A549 (cell line): ENCODE data around the gene GCK. TPM values are rescaled to one million over a fixed set of nuclear protein-coding genes. Genes with fewer than 3 reads are reported as not detected.

Source experiments
- ATAC-seq, 2 experiments: fragments of 200-7000 bp in 1 of 2; fragments of >200 bp in 1 of 2; cut with Nextera tagmentation in 1 of 2; cut with Tn5 transposase in 1 of 2; 3 replicates each; pipeline versions ENCODE4 v1.8.0 to v1.9.1; 2018 to 2020; ENCODE audit warnings: mild to moderate bottlenecking in 1 of 2, moderate library complexity in 1 of 2
- CTCF ChIA-PET: fragments of 300-600 bp; sonication (Branson Sonifier 250); formaldehyde crosslinking; extraction: SDS; loops from one replicate; lab custom pipeline; 2021; ENCODE audit warnings: antibody characterized with exemption, inconsistent platforms; lab: Yijun Ruan, JAX
- POLR2A ChIA-PET: fragments of 350-600 bp; formaldehyde crosslinking; extraction: SDS; loops from one replicate; lab custom pipeline; 2021; ENCODE audit warnings: antibody characterized with exemption, inconsistent platforms; lab: Yijun Ruan, JAX
- DNase-seq, 2 experiments: peaks; one replicate each; pipeline versions ENCODE4 v3.0.0 to v3.0.0-alpha.2; 2011 to 2016; ENCODE audit warnings: low read depth in 1 of 2, low spot score in 1 of 2
- FAIRE-seq: peaks from 2 replicates; lab custom pipeline; 2011; peaks lifted over from hg19 to GRCh38; lab: Jason Lieb, UNC
- H3K27ac ChIP-seq, 2 experiments: fragments of >200 bp; sonication (Bioruptor Twin); formaldehyde crosslinking; 3 replicates each; pipeline ENCODE4 v1.5.1; 2016 to 2017
- H3K4me1 ChIP-seq: fragments of >200 bp; sonication (Bioruptor Twin); formaldehyde crosslinking; 3 replicates; pipeline ENCODE4 v1.6.1; 2016
- H3K4me2 ChIP-seq: fragments of >200 bp; sonication (Bioruptor Twin); formaldehyde crosslinking; 3 replicates; pipeline ENCODE4 v1.6.1; 2016
- H3K4me3 ChIP-seq: fragments of >200 bp; sonication (Bioruptor Twin); formaldehyde crosslinking; 3 replicates; pipeline ENCODE4 v1.5.1; 2016
- H3K9me3 ChIP-seq: fragments of >200 bp; sonication (Bioruptor Twin); formaldehyde crosslinking; 3 replicates; pipeline ENCODE4 v1.6.1; 2016
- BHLHE40 ChIP-seq: IDR thresholded peaks from 2 replicates; pipeline ENCODE4 v1.6.1; 2012; ENCODE audit warnings: low read depth, low read length, inconsistent platforms
- CEBPB ChIP-seq, 2 experiments: fragments of >200 bp in 1 of 2; sonication (Bioruptor Twin) in 1 of 2; formaldehyde crosslinking in 1 of 2; IDR thresholded peaks; 2 replicates each; pipeline ENCODE4 v1.6.1; 2012 to 2016
- E2F6 ChIP-seq: IDR thresholded peaks from 2 replicates; pipeline ENCODE4 v1.6.1; 2012; ENCODE audit warnings: low read depth, borderline replicate concordance
- ELK1 ChIP-seq: fragments of 150-350 bp; IDR thresholded peaks from 2 replicates; pipeline ENCODE4 v1.6.1; 2014; ENCODE audit warnings: low read depth, mild to moderate bottlenecking, low read length
- ESRRA ChIP-seq: fragments of 150-350 bp; IDR thresholded peaks from 2 replicates; pipeline ENCODE4 v1.6.1; 2014; ENCODE audit warnings: mild to moderate bottlenecking, low read length, borderline replicate concordance
- FOXS1 ChIP-seq: fragments of 250-450 bp; sonication (Bioruptor Pico); IDR thresholded peaks from 2 replicates; pipeline ENCODE4 v1.5.0; 2020; ENCODE audit warnings: mild to moderate bottlenecking, moderate library complexity
- HDAC2 ChIP-seq: fragments of 200-600 bp; sonication (generic); IDR thresholded peaks from 2 replicates; pipeline ENCODE4 v1.6.1; 2016
- HES2 ChIP-seq: fragments of >200 bp; sonication (Bioruptor Twin); formaldehyde crosslinking; IDR thresholded peaks from 2 replicates; pipeline ENCODE4 v1.6.1; 2016
- HEYL ChIP-seq: fragments of 250-450 bp; sonication (Bioruptor Pico); IDR thresholded peaks from 2 replicates; pipeline ENCODE4 v1.8.0; 2021; ENCODE audit warnings: mild to moderate bottlenecking, moderate library complexity
- HMGXB4 ChIP-seq: fragments of 250-450 bp; sonication (Bioruptor Pico); IDR thresholded peaks from 2 replicates; pipeline ENCODE4 v1.5.0; 2021; ENCODE audit warnings: mild to moderate bottlenecking, moderate library complexity, borderline replicate concordance
- HOXA7 ChIP-seq: fragments of 250-450 bp; sonication (Bioruptor Pico); IDR thresholded peaks from 2 replicates; pipeline ENCODE4 v1.5.0; 2020; ENCODE audit warnings: mild to moderate bottlenecking, moderate library complexity
- JUN ChIP-seq, 2 experiments: fragments of >200 bp; sonication (Bioruptor Twin); formaldehyde crosslinking; IDR thresholded peaks; 2 replicates in 1 of 2; 3 replicates in 1 of 2; pipeline ENCODE4 v1.6.1; 2016 to 2017
- JUNB ChIP-seq: fragments of >200 bp; sonication (Bioruptor Twin); formaldehyde crosslinking; IDR thresholded peaks from 2 replicates; pipeline ENCODE4 v1.6.1; 2016
- KDM1A ChIP-seq: fragments of 200-600 bp; sonication (generic); IDR thresholded peaks from 2 replicates; pipeline ENCODE4 v1.6.1; 2016; ENCODE audit warnings: low read depth, mild to moderate bottlenecking
- MAX ChIP-seq: IDR thresholded peaks from 2 replicates; pipeline ENCODE4 v1.6.1; 2012
- MYC ChIP-seq: IDR thresholded peaks from 2 replicates; pipeline ENCODE4 v1.6.1; 2012; ENCODE audit warnings: mild to moderate bottlenecking, inconsistent platforms, low read length, improper control_type of control experiment, borderline replicate concordance
- NPAS2 ChIP-seq: fragments of 250-450 bp; sonication (Bioruptor Pico); IDR thresholded peaks from 2 replicates; pipeline ENCODE4 v1.8.0; 2022; ENCODE audit warnings: mild to moderate bottlenecking, moderate library complexity, borderline replicate concordance
- PHF8 ChIP-seq: fragments of 200-600 bp; sonication (generic); IDR thresholded peaks from 2 replicates; pipeline ENCODE4 v1.6.1; 2016; ENCODE audit warnings: low read depth, mild to moderate bottlenecking, antibody characterized with exemption, moderate library complexity, borderline replicate concordance
- POLR2A ChIP-seq: IDR thresholded peaks from 2 replicates; pipeline ENCODE4 v1.6.1; 2012; ENCODE audit warnings: mild to moderate bottlenecking, low read length
- RARB ChIP-seq: fragments of 250-450 bp; sonication (Bioruptor Pico); IDR thresholded peaks from 2 replicates; pipeline ENCODE4 v1.8.0; 2021; ENCODE audit warnings: mild to moderate bottlenecking, moderate library complexity
- RCOR1 ChIP-seq: fragments of 150-350 bp; IDR thresholded peaks from 2 replicates; pipeline ENCODE4 v1.6.1; 2014; ENCODE audit warnings: antibody characterized with exemption, low read length, low read depth
- RNF2 ChIP-seq: fragments of 200-600 bp; sonication (generic); IDR thresholded peaks from 2 replicates; pipeline ENCODE4 v1.6.1; 2016; ENCODE audit warnings: low read depth, mild to moderate bottlenecking, antibody characterized with exemption, moderate library complexity, borderline replicate concordance
- SMC3 ChIP-seq: fragments of >200 bp; sonication (Bioruptor Twin); formaldehyde crosslinking; IDR thresholded peaks from 3 replicates; pipeline ENCODE4 v1.6.1; 2018; ENCODE audit warnings: inconsistent platforms
- SREBF2 ChIP-seq: fragments of 450-650 bp; IDR thresholded peaks from 2 replicates; pipeline ENCODE4 v1.6.1; 2014; ENCODE audit warnings: mild to moderate bottlenecking, moderate library complexity
- TFCP2L1 ChIP-seq: fragments of 250-450 bp; sonication (Bioruptor Pico); IDR thresholded peaks from 2 replicates; pipeline ENCODE4 v1.5.0; 2021; ENCODE audit warnings: mild to moderate bottlenecking
- USF2 ChIP-seq: fragments of 450-650 bp; IDR thresholded peaks from 2 replicates; pipeline ENCODE4 v1.6.1; 2014; ENCODE audit warnings: antibody characterized with exemption
- ZC3H11A ChIP-seq: fragments of 450-650 bp; IDR thresholded peaks from 2 replicates; pipeline ENCODE4 v1.6.1; 2014; ENCODE audit warnings: antibody characterized with exemption, mild to moderate bottlenecking
- ZSCAN20 ChIP-seq: fragments of 250-450 bp; sonication (Bioruptor Pico); IDR thresholded peaks from 2 replicates; pipeline ENCODE4 v1.8.0; 2022; ENCODE audit warnings: mild to moderate bottlenecking, moderate library complexity
- WGBS: methylation state at CpG from one replicate; pipeline ENCODE4 v1.1.6; 2017; ENCODE audit errors: missing lambda C conversion rate; 5-methylcytosine and 5-hydroxymethylcytosine counted together
- polyA plus RNA-seq, 4 experiments: library from polyadenylated mRNA; depleted of rRNA in 3 of 4; stranded (reverse); fragments of >200 nt; fragmentation: RNase III in 1 of 4; extraction: RNeasy Plus Mini Kit Qiagen cat#74134 plus additional on column Dnase treatment in 1 of 4; gene quantifications; 2 replicates in 3 of 4; 3 replicates in 1 of 4; pipeline ENCODE4 v1.2.3, GENCODE V29; 2011 to 2017

The GCK gene
- polyA plus RNA-seq, 2 of the 4 experiments (the other 2 are of a cell fraction), result 0.12 TPM; not detected in 1

GRCh38 chr7:44094883-44095592 lies 94.2 kb downstream of the GCK start:
- no peak for TF ChIP-seq JUNB
- no peak for TF ChIP-seq ZSCAN20 (CRISPR knock-in tag)
- no peak for TF ChIP-seq MAX
- TF ChIP-seq MYC, result no peak
- TF ChIP-seq FOXS1, result no peak
- TF ChIP-seq E2F6, result no peak
- TF ChIP-seq TFCP2L1, result no peak
- no peak for TF ChIP-seq HES2
- TF ChIP-seq USF2, result no peak
- TF ChIP-seq NPAS2, result no peak
- TF ChIP-seq ELK1, result no peak
- TF ChIP-seq SREBF2, result no peak
- no peak for TF ChIP-seq BHLHE40
- no peak for TF ChIP-seq CEBPB (IDR thresholded peaks at IDR 0.05)
- no peak for TF ChIP-seq HOXA7 (CRISPR knock-in tag)
- no peak for TF ChIP-seq RCOR1
- TF ChIP-seq ZC3H11A, result no peak
- TF ChIP-seq HDAC2, result no peak
- TF ChIP-seq ESRRA, result no peak
- no peak for TF ChIP-seq PHF8
- 57% methylated on average over 2 of the region's 2 CpGs for WGBS
- FAIRE-seq (no peak), DNase-seq (no peak), ATAC-seq (no peak)
- CTCF ChIA-PET, result interaction anchor here (0.5 to 1.1 kb wide), 2 partner anchors 9 to 373 kb away, joined by 3 to 5 read pairs; no protein-coding TSS in a partner anchor
- Histone ChIP-seq H3K27ac (no peak overlapping the region), H3K9me3 (no peaks in the 10 kb centered on the region), H3K4me1 (no peaks in the 10 kb centered on the region), H3K4me3 (no peak overlapping the region), H3K4me2 (no peak overlapping the region)
- POLR2A ChIA-PET, result no interaction called here

- no peak overlapping the region for H3K4me2 ChIP-seq
- WGBS, result 57% methylated on average over 2 of the region's 2 CpGs
- TF ChIP-seq CEBPB (IDR thresholded peaks at IDR 0.05), result no peak
- TF ChIP-seq POLR2A, result no peak
- no peak for TF ChIP-seq SMC3
- no peak for TF ChIP-seq JUN (IDR thresholded peaks at IDR 0.05)
- TF ChIP-seq HMGXB4 (CRISPR knock-in tag), result no peak
- TF ChIP-seq RNF2, result no peak
- TF ChIP-seq HES2, result no peak
- no peak for TF ChIP-seq HEYL
- TF ChIP-seq MYC, result no peak
- no peak for TF ChIP-seq RARB
- no peak for TF ChIP-seq KDM1A
- TF ChIP-seq RCOR1, result no peak
- TF ChIP-seq MAX, result no peak
- TF ChIP-seq PHF8, result no peak
- TF ChIP-seq BHLHE40, result no peak
- H3K4me1 ChIP-seq, result no peaks in the 10 kb centered on the region
- ChIA-PET CTCF (interaction anchor here (1.2 kb wide), 1 partner anchor 22 kb away, joined by 3 read pairs; no protein-coding TSS in a partner anchor), POLR2A (no interaction called here)
- DNase-seq, result no peak
- H3K9me3 ChIP-seq, result no peaks in the 10 kb centered on the region
- no peak overlapping the region for H3K27ac ChIP-seq
- no peak overlapping the region for H3K4me3 ChIP-seq
- no peak for ATAC-seq
- no peak for FAIRE-seq
These were observed 94.9 kb downstream of the GCK start for GRCh38 chr7:44094365-44094764.
